Karpas-422 (cell line): ENCODE measurements around the gene GIMAP2. TPM values are rescaled to one million over a fixed set of nuclear protein-coding genes. Genes with fewer than 3 reads are reported as not detected.

Source experiments
- DNase-seq: peaks from one replicate; pipeline ENCODE4 v3.0.0-alpha.2; 2015
- H2AFZ ChIP-seq: fragments of 200-600 bp; sonication (generic); 2 replicates; pipeline ENCODE4 v1.6.1; 2014; ENCODE audit warnings: antibody characterized with exemption, low read length, mixed read lengths
- H3K27ac ChIP-seq: fragments of 200-600 bp; sonication (generic); 2 replicates; pipeline ENCODE4 v1.5.1; 2014; ENCODE audit warnings: mild to moderate bottlenecking, low read length, moderate library complexity
- H3K27me3 ChIP-seq: fragments of 200-600 bp; sonication (generic); 2 replicates; pipeline ENCODE4 v1.6.1; 2014; ENCODE audit warnings: low read length, mixed read lengths
- H3K36me3 ChIP-seq: fragments of 200-600 bp; sonication (generic); 2 replicates; pipeline ENCODE4 v1.6.1; 2014; ENCODE audit warnings: low read length, mixed read lengths; ENCODE audit not compliant: insufficient read depth
- H3K4me1 ChIP-seq: fragments of 200-600 bp; sonication (generic); 2 replicates; pipeline ENCODE4 v1.6.1; 2014; ENCODE audit warnings: mild to moderate bottlenecking, low read length, mixed read lengths
- H3K4me2 ChIP-seq: fragments of 200-600 bp; sonication (generic); 2 replicates; pipeline ENCODE4 v1.6.1; 2014; ENCODE audit warnings: low read length, low read depth, mild to moderate bottlenecking; ENCODE audit not compliant: poor library complexity, severe bottlenecking
- H3K4me3 ChIP-seq: fragments of 200-600 bp; sonication (generic); 2 replicates; pipeline ENCODE4 v1.5.1; 2014; ENCODE audit warnings: mild to moderate bottlenecking, antibody characterized with exemption, low read length, mixed read lengths
- H3K79me2 ChIP-seq: fragments of 200-600 bp; sonication (generic); 2 replicates; pipeline ENCODE4 v1.6.1; 2014; ENCODE audit warnings: mild to moderate bottlenecking, low read length, mixed read lengths
- H3K9ac ChIP-seq: fragments of 200-600 bp; sonication (generic); 2 replicates; pipeline ENCODE4 v1.6.0; 2014; ENCODE audit warnings: low read length
- H3K9me2 ChIP-seq: fragments of 200-600 bp; sonication (generic), shearing (Covaris generic); replicated peaks from 2 replicates; pipeline ENCODE4 v1.6.0; 2014; ENCODE audit warnings: mild to moderate bottlenecking, low read length, moderate library complexity; ENCODE audit not compliant: insufficient read depth
- H3K9me3 ChIP-seq: fragments of 300-700, 200-600 bp; sonication (generic); 2 replicates; pipeline ENCODE4 v1.6.1; 2014; ENCODE audit warnings: low read length, mixed read lengths
- H4K20me1 ChIP-seq: fragments of 200-600 bp; sonication (generic); 2 replicates; pipeline ENCODE4 v1.6.1; 2014; ENCODE audit warnings: mild to moderate bottlenecking, antibody characterized with exemption, low read length, low read depth; ENCODE audit not compliant: insufficient read depth
- total RNA-seq: library from RNA; depleted of rRNA; stranded (reverse); fragments of >200 nt; shearing (Covaris generic); gene quantifications from 2 replicates; pipeline ENCODE4 v1.2.3, GENCODE V29; 2014; ENCODE audit warnings: low replicate concordance

The GIMAP2 gene
- total RNA-seq, 1 experiment from 2014 or later: 1.3 TPM

DNA sequence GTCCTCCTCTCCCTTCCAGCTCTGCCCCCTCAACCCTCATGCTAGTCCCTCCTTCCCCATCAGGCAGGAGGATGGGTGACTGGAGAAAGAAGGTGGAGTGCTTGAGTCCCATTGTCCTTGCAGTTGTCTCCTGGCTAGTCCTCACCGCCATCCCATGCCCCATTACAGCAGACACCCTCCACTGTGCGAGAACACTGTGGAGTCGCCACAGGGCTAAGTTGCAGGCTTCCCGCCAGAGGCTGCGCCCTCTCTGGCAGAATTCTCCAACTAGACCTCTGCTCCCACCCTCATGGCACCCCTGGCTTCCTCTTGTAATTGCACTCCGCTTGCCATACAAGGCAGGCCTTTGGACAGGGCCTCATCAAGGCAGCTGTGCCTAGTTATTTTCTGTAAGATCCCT lies 3.1 kb downstream of the GIMAP2 start:
- Histone ChIP-seq H2AFZ (no peak overlapping the region), H3K9me3 (no peaks in the 10 kb centered on the region), H3K79me2 (no peaks in the 10 kb centered on the region), H3K9ac (no peak overlapping the region), H3K4me2 (no peak overlapping the region), H4K20me1 (no peaks in the 10 kb centered on the region), H3K27me3 (no peaks in the 10 kb centered on the region), H3K27ac (no peak overlapping the region), H3K4me1 (peaks cover 6% of the 10 kb centered on the region; the same call in 1 of the 2 replicates), H3K4me3 (no peak overlapping the region), H3K36me3 (no peaks in the 10 kb centered on the region), H3K9me2 (no peaks in the 10 kb centered on the region)
- DNase-seq: no peak

DNA sequence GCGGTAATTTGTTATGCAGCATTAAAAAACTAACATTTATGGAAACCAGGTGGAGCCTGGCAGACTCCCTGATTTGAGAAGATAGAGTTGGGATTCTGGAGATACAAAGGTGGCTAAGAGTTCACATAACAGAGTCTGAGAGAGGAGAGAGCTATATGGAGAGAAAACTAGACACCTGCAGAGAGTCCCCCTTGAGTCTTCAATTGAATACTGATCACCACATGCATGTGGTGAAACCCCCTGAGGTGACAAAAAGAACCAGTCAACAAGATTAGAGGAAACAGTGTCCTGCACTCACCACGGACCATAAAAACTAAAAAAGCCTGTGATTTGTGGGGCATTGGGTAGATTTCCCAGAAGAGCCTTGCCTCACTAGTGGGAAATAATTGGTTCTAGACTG lies 10.1 kb downstream of the GIMAP2 start:
- Histone ChIP-seq H3K9me2 (no peaks in the 10 kb centered on the region), H3K9ac (no peak overlapping the region), H3K4me1 (no peaks in the 10 kb centered on the region), H3K9me3 (no peaks in the 10 kb centered on the region), H3K36me3 (no peaks in the 10 kb centered on the region), H2AFZ (no peak overlapping the region), H3K27ac (no peak overlapping the region), H4K20me1 (no peaks in the 10 kb centered on the region), H3K79me2 (no peaks in the 10 kb centered on the region), H3K27me3 (no peaks in the 10 kb centered on the region), H3K4me2 (no peak overlapping the region), H3K4me3 (no peak overlapping the region)
- no peak for DNase-seq

DNA sequence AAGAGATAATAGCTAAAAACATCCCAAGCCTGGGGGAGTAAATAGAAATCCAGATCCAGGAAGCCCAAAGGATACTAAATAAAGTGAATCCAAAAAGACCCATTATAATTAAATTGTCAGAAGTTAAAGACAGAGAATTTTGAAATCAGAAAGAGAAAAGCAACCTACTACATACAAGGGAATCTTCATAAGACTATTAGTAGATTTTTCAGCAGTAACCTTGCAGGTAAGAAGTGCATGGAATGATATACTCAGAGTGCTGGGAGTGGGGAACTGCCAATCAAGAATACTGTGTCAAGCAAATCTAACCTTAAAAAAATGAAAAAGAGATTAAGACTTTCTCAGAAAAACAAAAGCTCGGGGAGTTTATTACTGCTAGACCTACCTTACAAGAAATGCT lies 17.7 kb downstream of the GIMAP2 start:
- peaks cover 3% of the 10 kb centered on the region; the same call in 1 of the 2 replicates for H3K9me3 ChIP-seq
- no peak overlapping the region for H3K27ac ChIP-seq
- no peak overlapping the region for H3K4me3 ChIP-seq
- no peaks in the 10 kb centered on the region for H4K20me1 ChIP-seq
- no peaks in the 10 kb centered on the region for H3K36me3 ChIP-seq
- H3K4me1 ChIP-seq: no peaks in the 10 kb centered on the region
- H3K9ac ChIP-seq: no peak overlapping the region
- H3K27me3 ChIP-seq: no peaks in the 10 kb centered on the region
- H3K4me2 ChIP-seq: no peak overlapping the region
- no peaks in the 10 kb centered on the region for H3K9me2 ChIP-seq
- no peaks in the 10 kb centered on the region for H3K79me2 ChIP-seq
- no peak for DNase-seq
- no peak overlapping the region for H2AFZ ChIP-seq

DNA sequence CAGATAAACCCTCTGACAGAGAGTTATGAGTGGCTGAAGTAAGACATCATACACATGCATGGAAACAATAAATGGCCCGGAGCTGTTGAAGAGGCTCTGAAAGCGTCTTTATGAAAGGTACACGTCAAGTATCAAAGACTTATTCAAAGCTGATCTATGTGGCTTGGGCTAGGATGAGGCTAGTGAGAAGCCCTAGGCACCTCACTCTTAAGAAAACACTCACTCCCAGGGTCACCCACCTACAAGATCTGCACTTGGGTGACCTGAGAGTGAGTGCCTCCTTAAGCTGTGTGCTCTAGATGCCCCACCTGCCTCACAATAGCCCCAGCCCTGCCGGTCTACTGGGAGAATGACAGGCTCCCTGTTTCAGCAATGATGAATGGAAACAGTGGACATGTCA lies 29.8 kb downstream of the GIMAP2 start:
- no peak for DNase-seq
- no peak overlapping the region for H3K27ac ChIP-seq
- H3K4me2 ChIP-seq: no peak overlapping the region
- no peaks in the 10 kb centered on the region for H3K9me2 ChIP-seq
- no peaks in the 10 kb centered on the region for H4K20me1 ChIP-seq
- H3K27me3 ChIP-seq: no peaks in the 10 kb centered on the region
- no peak overlapping the region for H3K4me3 ChIP-seq
- no peaks in the 10 kb centered on the region for H3K36me3 ChIP-seq
- no peak overlapping the region for H3K9ac ChIP-seq
- H3K79me2 ChIP-seq: no peaks in the 10 kb centered on the region
- H3K9me3 ChIP-seq: no peaks in the 10 kb centered on the region
- no peaks in the 10 kb centered on the region for H3K4me1 ChIP-seq
- H2AFZ ChIP-seq: no peak overlapping the region

GRCh38 chr7:150715738-150716137 lies 30.2 kb downstream of the GIMAP2 start:
- no peak for DNase-seq
- Histone ChIP-seq H3K4me3 (no peak overlapping the region), H4K20me1 (no peaks in the 10 kb centered on the region), H3K36me3 (no peaks in the 10 kb centered on the region), H3K4me2 (no peak overlapping the region), H3K4me1 (no peaks in the 10 kb centered on the region), H3K9ac (no peak overlapping the region), H3K27ac (no peak overlapping the region), H3K9me3 (no peaks in the 10 kb centered on the region), H2AFZ (no peak overlapping the region), H3K27me3 (no peaks in the 10 kb centered on the region), H3K9me2 (no peaks in the 10 kb centered on the region), H3K79me2 (no peaks in the 10 kb centered on the region)

- H3K79me2 ChIP-seq: no peaks in the 10 kb centered on the region
- no peak within 1 kb of the TSS for H3K9ac ChIP-seq
These were observed 30.9 kb downstream of the GIMAP2 start, which contains the start of gene GIMAP1 for GRCh38 chr7:150716368-150716767. Gene GIMAP1 (plus strand): TSS chr7:150716613. CDS start chr7:150719048, 2,435 bp downstream.

GRCh38 chr7:150716939-150717338 lies 31.4 kb downstream of the GIMAP2 start:
- no peak overlapping the region for H3K4me2 ChIP-seq
- H3K27me3 ChIP-seq: no peaks in the 10 kb centered on the region
- no peaks in the 10 kb centered on the region for H3K9me2 ChIP-seq
- H4K20me1 ChIP-seq: no peaks in the 10 kb centered on the region
- no peaks in the 10 kb centered on the region for H3K79me2 ChIP-seq
- no peak overlapping the region for H3K4me3 ChIP-seq
- no peak overlapping the region for H3K27ac ChIP-seq
- H3K9me3 ChIP-seq: no peaks in the 10 kb centered on the region
- DNase-seq: no peak
- H3K4me1 ChIP-seq: no peaks in the 10 kb centered on the region
- H2AFZ ChIP-seq: no peak overlapping the region
- H3K9ac ChIP-seq: no peak overlapping the region
- no peaks in the 10 kb centered on the region for H3K36me3 ChIP-seq

More at GRCh38 chr7:150716368-150716767, 30.9 kb downstream of the GIMAP2 start, which contains the start of gene GIMAP1:
- Histone ChIP-seq H3K27me3 (no peaks in the 10 kb centered on the region), H2AFZ (no peak within 1 kb of the TSS), H4K20me1 (no peaks in the 10 kb centered on the region), H3K4me3 (no peak within 1 kb of the TSS), H3K4me2 (no peak within 1 kb of the TSS), H3K27ac (no peak within 1 kb of the TSS), H3K4me1 (no peaks in the 10 kb centered on the region), H3K36me3 (no peaks in the 10 kb centered on the region), H3K9me3 (no peaks in the 10 kb centered on the region), H3K9me2 (no peaks in the 10 kb centered on the region)
- DNase-seq: no peak

GRCh38 chr7:150717814-150718420 lies 32.4 kb downstream of the GIMAP2 start:
- Histone ChIP-seq H3K4me1 (no peaks in the 10 kb centered on the region), H3K79me2 (no peaks in the 10 kb centered on the region), H3K9me2 (no peaks in the 10 kb centered on the region), H3K4me3 (no peak overlapping the region), H3K27me3 (no peaks in the 10 kb centered on the region), H3K27ac (no peak overlapping the region), H3K9me3 (no peaks in the 10 kb centered on the region), H3K9ac (no peak overlapping the region), H4K20me1 (no peaks in the 10 kb centered on the region), H2AFZ (no peak overlapping the region), H3K36me3 (no peaks in the 10 kb centered on the region), H3K4me2 (no peak overlapping the region)
- DNase-seq: no peak
